Left colon (tissue), 2 donors: Measurements from ENCODE around the gene NPC1L1. TPM values are rescaled to one million over a fixed set of nuclear protein-coding genes. Genes with fewer than 3 reads are reported as not detected.

Experiments
- ATAC-seq: fragments of 200-7000 bp; cut with Tn5 transposase; one replicate; pipeline ENCODE4 v1.9.1; 2020; ENCODE audit warnings: mild to moderate bottlenecking, moderate library complexity
- DNase-seq, 2 donors: peaks; one replicate each; pipeline ENCODE4 v3.0.0-alpha.2; 2020
- intact Hi-C, 2 donors: fragments of 100-400 bp; cut with DNase I in 1 of 2; cut with micrococcal nuclease in 1 of 2; formaldehyde crosslinking; loops; one replicate each; pipeline versions ENCODE4 v1.11.2 to v1.14.0; 2022; cut with DNase I, micrococcal nuclease
- long read RNA-seq: library from polyadenylated mRNA; unstranded; transcript quantifications from one replicate; pipeline ENCODE4 v2.0.0, GENCODE V29; 2021
- total RNA-seq, 2 donors: library from RNA; stranded (reverse); fragmentation: NEBNext Ultra II Directional; extraction: Animal tissue kit (Norgen Biotek cat#: 25700); gene quantifications; one replicate each; pipeline ENCODE4 v1.2.1, GENCODE V29; 2021
- donor health status: DM: no; HTN: no; CAD: no.
- donor health status: DM: yes; HTN: yes; CAD: no.

The NPC1L1 gene, protein sequence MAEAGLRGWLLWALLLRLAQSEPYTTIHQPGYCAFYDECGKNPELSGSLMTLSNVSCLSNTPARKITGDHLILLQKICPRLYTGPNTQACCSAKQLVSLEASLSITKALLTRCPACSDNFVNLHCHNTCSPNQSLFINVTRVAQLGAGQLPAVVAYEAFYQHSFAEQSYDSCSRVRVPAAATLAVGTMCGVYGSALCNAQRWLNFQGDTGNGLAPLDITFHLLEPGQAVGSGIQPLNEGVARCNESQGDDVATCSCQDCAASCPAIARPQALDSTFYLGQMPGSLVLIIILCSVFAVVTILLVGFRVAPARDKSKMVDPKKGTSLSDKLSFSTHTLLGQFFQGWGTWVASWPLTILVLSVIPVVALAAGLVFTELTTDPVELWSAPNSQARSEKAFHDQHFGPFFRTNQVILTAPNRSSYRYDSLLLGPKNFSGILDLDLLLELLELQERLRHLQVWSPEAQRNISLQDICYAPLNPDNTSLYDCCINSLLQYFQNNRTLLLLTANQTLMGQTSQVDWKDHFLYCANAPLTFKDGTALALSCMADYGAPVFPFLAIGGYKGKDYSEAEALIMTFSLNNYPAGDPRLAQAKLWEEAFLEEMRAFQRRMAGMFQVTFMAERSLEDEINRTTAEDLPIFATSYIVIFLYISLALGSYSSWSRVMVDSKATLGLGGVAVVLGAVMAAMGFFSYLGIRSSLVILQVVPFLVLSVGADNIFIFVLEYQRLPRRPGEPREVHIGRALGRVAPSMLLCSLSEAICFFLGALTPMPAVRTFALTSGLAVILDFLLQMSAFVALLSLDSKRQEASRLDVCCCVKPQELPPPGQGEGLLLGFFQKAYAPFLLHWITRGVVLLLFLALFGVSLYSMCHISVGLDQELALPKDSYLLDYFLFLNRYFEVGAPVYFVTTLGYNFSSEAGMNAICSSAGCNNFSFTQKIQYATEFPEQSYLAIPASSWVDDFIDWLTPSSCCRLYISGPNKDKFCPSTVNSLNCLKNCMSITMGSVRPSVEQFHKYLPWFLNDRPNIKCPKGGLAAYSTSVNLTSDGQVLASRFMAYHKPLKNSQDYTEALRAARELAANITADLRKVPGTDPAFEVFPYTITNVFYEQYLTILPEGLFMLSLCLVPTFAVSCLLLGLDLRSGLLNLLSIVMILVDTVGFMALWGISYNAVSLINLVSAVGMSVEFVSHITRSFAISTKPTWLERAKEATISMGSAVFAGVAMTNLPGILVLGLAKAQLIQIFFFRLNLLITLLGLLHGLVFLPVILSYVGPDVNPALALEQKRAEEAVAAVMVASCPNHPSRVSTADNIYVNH (N-terminal part only)
- under 1 TPM in 1 of 2 donors, not detected in 1; 0.06 TPM for total RNA-seq
- long read RNA-seq: 0 reads

GRCh38 chr7:44541028-44541869 lies at the start of gene NPC1L1:
NPC1L1 (minus strand) TSS chr7:44541330; CDS start chr7:44541259, 71 bp downstream.
- no peak for DNase-seq

GRCh38 chr7:44590910-44591309 lies 49.8 kb upstream of the NPC1L1 start:
- ATAC-seq (no peak), DNase-seq (no peak)
- intact Hi-C loops: loop anchor here in 1 of 2 donors (10.0 kb wide), 1 partner anchor 344 kb away; no protein-coding TSS in a partner anchor

More at GRCh38 chr7:44541028-44541869, at the start of gene NPC1L1:
- ATAC-seq: no peak
- intact Hi-C loops: no loop called here

- peak; percentile 86 for ATAC-seq
- peak in 1 of 2 donors; percentile 73 for DNase-seq
- intact Hi-C loops: loop anchor here in 1 of 2 donors (10.0 kb wide), 1 partner anchor 257 kb away; the partner anchor contains the start of gene H2AZ2
These were observed 46.9 kb upstream of the NPC1L1 start for GRCh38 chr7:44587843-44588711.

- ATAC-seq (no peak), DNase-seq (no peak)
- intact Hi-C loops: loop anchor here in 1 of 2 donors (10.0 kb wide), 1 partner anchor 261 kb away; the partner anchor contains the start of gene H2AZ2
These were observed 42.2 kb upstream of the NPC1L1 start for GRCh38 chr7:44583146-44583865.

GRCh38 chr7:44581879-44582603 lies 40.9 kb upstream of the NPC1L1 start, which contains the start of gene TMED4:
TMED4 (minus strand) TSS chr7:44582231; CDS start chr7:44582206, 25 bp downstream.
- ATAC-seq (peak; percentile 92), DNase-seq (peak; percentile 100)
- intact Hi-C loops: loop anchor here in 1 of 2 donors (10.0 kb wide), 1 partner anchor 263 kb away; the partner anchor contains the start of gene H2AZ2

DNA sequence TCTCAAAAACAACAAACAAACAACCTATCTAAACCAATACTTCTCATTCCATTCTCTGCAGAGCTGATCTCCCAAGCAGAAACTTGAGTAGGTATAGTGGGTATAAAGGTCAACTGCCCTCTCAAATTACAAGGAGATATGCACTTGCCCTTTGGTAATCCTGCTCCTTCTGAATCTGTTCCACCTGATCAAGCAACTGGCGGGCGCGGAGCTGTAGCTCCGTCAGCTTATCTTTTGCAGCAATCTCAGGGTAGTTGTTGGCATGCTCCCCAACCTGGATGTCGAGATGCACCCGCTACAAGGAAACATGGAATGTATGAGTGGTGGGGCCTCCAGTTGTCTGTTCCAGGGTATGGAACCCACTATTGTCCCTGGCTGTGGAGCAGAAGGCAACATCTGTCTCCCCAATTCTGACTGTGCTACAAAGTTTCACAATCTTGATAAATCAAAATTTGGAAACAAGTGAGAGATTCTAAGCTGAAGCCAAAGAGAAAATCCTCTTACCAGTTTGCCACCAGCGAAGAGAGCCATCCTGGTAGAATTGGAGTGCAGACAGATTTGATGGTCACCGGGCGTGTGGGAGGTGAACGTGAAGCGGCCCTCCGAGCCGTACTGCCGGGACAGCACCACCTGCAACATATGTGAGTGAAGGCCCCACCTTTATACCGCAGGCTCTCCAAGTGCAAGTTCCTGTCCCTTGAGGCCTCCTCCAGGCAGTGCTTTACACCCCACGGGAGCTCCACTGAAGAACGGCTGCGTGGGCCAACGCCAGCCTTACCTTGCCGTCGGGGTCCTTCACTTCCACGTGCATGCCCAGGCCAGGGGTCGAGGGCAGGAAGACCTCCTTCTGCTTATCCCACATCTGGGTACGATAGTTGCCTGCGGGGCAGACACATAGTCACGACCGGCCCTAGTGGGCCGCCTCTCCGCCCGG lies 40.1 kb upstream of the NPC1L1 start:
- DNase-seq (peak; percentile 48 to 52), ATAC-seq (peak; percentile 56)
- intact Hi-C loops: loop anchor here in 1 of 2 donors (10.0 kb wide), 1 partner anchor 264 kb away; the partner anchor contains the start of gene H2AZ2

DNA sequence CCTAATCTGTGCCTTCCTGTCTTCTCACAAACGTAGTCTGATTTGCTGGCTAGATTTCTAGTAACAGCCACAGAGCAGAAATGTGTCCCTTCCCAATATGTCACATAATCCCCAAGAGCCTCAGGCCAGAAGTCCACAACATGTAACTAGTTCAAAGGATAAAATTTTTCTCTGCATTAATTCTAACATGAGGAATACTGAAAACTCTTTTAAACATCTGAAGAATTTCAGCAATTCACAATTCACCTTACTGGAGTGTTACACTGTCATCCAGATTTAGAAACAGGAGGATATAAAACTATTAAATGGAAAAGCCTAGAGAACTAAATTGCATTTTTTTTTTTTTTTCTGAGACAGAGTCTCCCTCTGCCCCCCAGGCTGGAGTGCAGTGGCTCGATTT lies 35.1 kb upstream of the NPC1L1 start:
- no peak for ATAC-seq
- intact Hi-C loops: no loop called here
- no peak for DNase-seq

DNA sequence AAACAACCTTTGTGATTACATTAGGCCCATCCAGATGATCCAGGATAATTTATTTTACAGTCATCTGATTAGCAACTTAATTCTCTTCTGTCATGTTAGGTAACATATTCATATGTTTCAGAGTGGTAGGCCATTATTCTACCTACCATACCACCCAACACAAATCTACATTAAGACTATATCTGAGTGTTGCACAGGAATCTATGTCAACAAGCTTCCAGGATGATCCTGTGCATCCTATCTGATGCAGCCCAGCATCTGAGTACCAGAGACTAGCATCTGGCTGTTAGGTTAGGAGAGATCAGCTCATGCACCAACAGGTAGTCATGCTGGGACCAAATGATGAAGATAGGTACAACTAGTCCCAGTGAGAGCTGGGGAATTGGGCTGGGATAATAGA lies 33.9 kb upstream of the NPC1L1 start:
- no peak for ATAC-seq
- peak in 1 of 2 donors; percentile 1 for DNase-seq

GRCh38 chr7:44574287-44574872 lies 33.2 kb upstream of the NPC1L1 start:
- ATAC-seq (no peak), DNase-seq (peak in 1 of 2 donors; percentile 17)
- intact Hi-C loops: no loop called here

More for the DNA sequence above, 33.9 kb upstream of the NPC1L1 start:
- intact Hi-C loops: no loop called here

DNA sequence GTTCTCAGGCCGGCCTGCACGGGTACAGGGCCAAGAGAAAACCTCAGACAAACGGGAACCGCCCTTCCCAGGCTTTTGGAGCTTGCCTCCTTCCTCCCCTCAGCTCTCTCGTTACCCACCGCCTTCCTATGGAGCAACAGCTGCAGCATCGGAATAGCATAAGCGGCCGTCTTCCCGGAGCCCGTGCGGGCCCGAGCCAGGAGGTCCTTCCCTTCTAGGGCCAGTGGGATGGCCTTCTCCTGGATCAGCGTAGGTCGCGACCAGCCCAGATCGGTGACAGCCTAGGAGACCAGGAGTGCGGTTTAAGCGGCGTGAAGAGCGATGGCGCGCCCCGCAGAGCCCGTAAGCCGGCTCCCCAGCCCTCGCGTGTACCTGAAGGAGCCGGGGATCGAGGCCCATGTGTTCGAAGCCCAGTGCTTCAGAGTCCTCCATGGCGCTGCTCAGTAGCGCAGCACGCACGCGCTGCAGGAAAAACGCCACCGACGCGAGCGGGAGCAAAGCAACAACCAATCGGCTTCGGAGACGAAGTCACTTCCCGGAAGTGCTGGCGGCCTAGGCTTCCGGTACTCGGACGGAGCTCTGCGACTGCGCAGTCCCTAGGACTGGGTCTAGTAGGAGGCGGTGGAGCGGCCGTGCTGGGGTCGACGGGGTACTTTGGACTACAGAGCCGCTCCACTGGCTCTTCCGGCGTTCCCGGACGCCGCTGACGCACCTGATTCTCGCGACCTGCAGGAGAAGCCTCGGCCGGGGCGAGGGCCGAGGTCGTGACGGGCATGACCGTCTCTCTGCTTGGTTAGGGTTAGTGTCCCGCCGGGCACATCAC lies 32.5 kb upstream of the NPC1L1 start, which contains the start of gene DDX56:
Gene DDX56 (minus strand): TSS at position 445 of the 823 bp plus-strand sequence. CDS start 13 bp downstream, at position 432.
- intact Hi-C loops: no loop called here
- ATAC-seq: peak; percentile 96
- DNase-seq: peak; percentile 95 to 96

- intact Hi-C loops: no loop called here
- DNase-seq: peak in 1 of 2 donors; percentile 11
- no peak for ATAC-seq
These were observed 31.6 kb upstream of the NPC1L1 start for GRCh38 chr7:44572771-44573170.

DNA sequence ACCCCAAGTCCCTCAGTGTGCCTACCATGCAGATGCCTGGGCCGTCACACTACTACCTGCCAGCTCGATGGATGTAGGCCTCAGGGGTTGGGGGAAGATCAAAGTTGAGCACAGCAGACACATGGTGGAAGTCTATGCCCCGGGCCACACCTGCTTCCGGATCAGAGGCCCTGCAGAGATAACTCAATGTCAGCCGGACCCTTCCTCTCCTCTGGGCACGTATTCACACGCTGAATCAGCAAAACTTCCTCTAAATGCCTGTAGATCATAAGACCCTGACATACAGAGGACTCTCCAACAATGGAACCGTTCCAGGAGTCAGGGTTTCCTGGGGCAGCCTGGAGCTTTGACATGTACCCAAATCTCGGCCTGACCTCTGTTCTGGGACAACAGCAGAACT lies 28.8 kb upstream of the NPC1L1 start:
- intact Hi-C loops: loop anchor here in 1 of 2 donors (10.0 kb wide), 1 partner anchor 325 kb away; no protein-coding TSS in a partner anchor
- ATAC-seq: no peak
- peak in 1 of 2 donors; percentile 12 for DNase-seq
